GM23338 (cell line): ENCODE results near the gene GFOD1. TPM values are rescaled to one million over a fixed set of nuclear protein-coding genes. Genes with fewer than 3 reads are reported as not detected.

Source experiments
- ATAC-seq: fragments of 200-7000 bp; cut with Tn5 transposase; 3 replicates; pipeline ENCODE4 v1.9.1; 2020
- DNase-seq: peaks from one replicate; pipeline ENCODE4 v3.0.0-alpha.2; 2015; ENCODE audit warnings: low spot score
- H2AFZ ChIP-seq: fragments of 200-600 bp; sonication (generic); 2 replicates; pipeline ENCODE4 v1.8.0; 2016; ENCODE audit warnings: antibody characterized with exemption, mild to moderate bottlenecking, moderate library complexity
- H3F3A ChIP-seq: fragments of 200-600 bp; sonication (generic); replicated peaks from 2 replicates; pipeline ENCODE4 v1.8.0; 2017; ENCODE audit warnings: antibody characterized with exemption, mixed run types, low read depth
- H3K27ac ChIP-seq: fragments of 200-600 bp; sonication (generic); 2 replicates; pipeline ENCODE4 v1.6.1; 2016; ENCODE audit warnings: low read depth
- H3K27me3 ChIP-seq: fragments of 200-600 bp; sonication (generic); 2 replicates; pipeline ENCODE4 v1.8.0; 2016; ENCODE audit warnings: mild to moderate bottlenecking, mixed run types, moderate library complexity; ENCODE audit not compliant: insufficient read depth
- H3K36me3 ChIP-seq: fragments of 200-600 bp; sonication (generic); 2 replicates; pipeline ENCODE4 v1.8.0; 2016; ENCODE audit warnings: mild to moderate bottlenecking; ENCODE audit not compliant: insufficient read depth
- H3K4me1 ChIP-seq: fragments of 200-600 bp; sonication (generic); 2 replicates; pipeline ENCODE4 v1.8.0; 2016; ENCODE audit warnings: mild to moderate bottlenecking, moderate library complexity; ENCODE audit not compliant: insufficient read depth
- H3K4me2 ChIP-seq: fragments of 200-600 bp; sonication (generic); 2 replicates; pipeline ENCODE4 v1.7.1; 2017; ENCODE audit warnings: mixed run types
- H3K4me3 ChIP-seq: fragments of 200-600 bp; sonication (generic); 2 replicates; pipeline ENCODE4 v1.6.1; 2016; ENCODE audit warnings: mixed run types
- H3K79me2 ChIP-seq: fragments of 200-600 bp; sonication (generic); replicated peaks from 2 replicates; pipeline ENCODE4 v1.8.0; 2017; ENCODE audit warnings: mild to moderate bottlenecking; ENCODE audit not compliant: insufficient read depth
- H3K9me2 ChIP-seq: fragments of 200-600 bp; sonication (generic); 2 replicates; pipeline ENCODE4 v1.8.0; 2017; ENCODE audit not compliant: insufficient read depth
- H4K20me1 ChIP-seq: fragments of 200-600 bp; sonication (generic); replicated peaks from 2 replicates; pipeline ENCODE4 v1.8.0; 2017; ENCODE audit warnings: mild to moderate bottlenecking; ENCODE audit not compliant: insufficient read depth
- H3K27ac Mint-ChIP-seq: 2 replicates; pipeline ENCODE4 v1.8.0; 2020; ENCODE audit warnings: inconsistent platforms, mild to moderate bottlenecking, moderate library complexity, mixed read lengths
- H3K27me3 Mint-ChIP-seq: 3 replicates; pipeline ENCODE4 v1.8.0; 2022; ENCODE audit warnings: low read depth, mild to moderate bottlenecking, moderate library complexity, mixed read lengths, inconsistent platforms; ENCODE audit not compliant: insufficient read depth, poor library complexity
- H3K36me3 Mint-ChIP-seq: 3 replicates; pipeline ENCODE4 v1.8.0; 2021; ENCODE audit warnings: low read depth, mild to moderate bottlenecking, inconsistent platforms, moderate library complexity, mixed read lengths
- H3K4me1 Mint-ChIP-seq: 3 replicates; pipeline ENCODE4 v1.8.0; 2020; ENCODE audit warnings: mild to moderate bottlenecking, inconsistent platforms, mixed read lengths
- H3K4me3 Mint-ChIP-seq: 3 replicates; pipeline ENCODE4 v1.8.0; 2021; ENCODE audit warnings: moderate library complexity, mild to moderate bottlenecking, inconsistent platforms, mixed read lengths
- H3K9me3 Mint-ChIP-seq: 3 replicates; pipeline ENCODE4 v1.8.0; 2020; ENCODE audit warnings: moderate library complexity, mild to moderate bottlenecking, inconsistent platforms, mixed read lengths
- CREB1 ChIP-seq: fragments of 250-450 bp; sonication (Bioruptor Pico); IDR thresholded peaks from 2 replicates; pipeline ENCODE4 v1.5.0; 2020; ENCODE audit warnings: low read depth, mild to moderate bottlenecking, moderate library complexity
- EZH2 ChIP-seq: fragments of 200-600 bp; sonication (generic); IDR thresholded peaks from one replicate; pipeline ENCODE4 v1.8.0; 2017; ENCODE audit warnings: antibody characterized with exemption, mild to moderate bottlenecking, low read depth; ENCODE audit not compliant: unreplicated experiment
- EZH2phosphoT487 ChIP-seq: fragments of 200-600 bp; sonication (generic); IDR thresholded peaks from one replicate; pipeline ENCODE4 v1.8.1; 2018; ENCODE audit warnings: antibody characterized with exemption; ENCODE audit not compliant: unreplicated experiment
- JUNB ChIP-seq: IDR thresholded peaks from one replicate; pipeline ENCODE4 v1.6.1; 2016; ENCODE audit warnings: antibody characterized with exemption; ENCODE audit not compliant: unreplicated experiment
- NANOG ChIP-seq: IDR thresholded peaks from 2 replicates; pipeline ENCODE4 v1.6.1; 2016; ENCODE audit warnings: antibody characterized with exemption, borderline replicate concordance
- POLR2AphosphoS5 ChIP-seq: IDR thresholded peaks from 2 replicates; pipeline ENCODE4 v1.6.1; 2016; ENCODE audit warnings: antibody characterized with exemption, low read depth
- STAT1 ChIP-seq: IDR thresholded peaks from one replicate; pipeline ENCODE4 v1.6.1; 2016; ENCODE audit warnings: antibody characterized with exemption; ENCODE audit not compliant: unreplicated experiment
- ZNF114 ChIP-seq: fragments of 250-450 bp; sonication (Bioruptor Pico); IDR thresholded peaks from 2 replicates; pipeline ENCODE4 v1.5.0; 2020; ENCODE audit warnings: mild to moderate bottlenecking, moderate library complexity
- ZNF331 ChIP-seq: fragments of 250-450 bp; sonication (Bioruptor Pico); IDR thresholded peaks from 2 replicates; pipeline ENCODE4 v1.5.0; 2020; ENCODE audit warnings: low read depth, mild to moderate bottlenecking, moderate library complexity
- long read RNA-seq: library from polyadenylated mRNA; unstranded; transcript quantifications from one replicate; pipeline ENCODE4 v2.0.0, GENCODE V29; 2020; ENCODE audit not compliant: unreplicated experiment
- polyA plus RNA-seq: library from polyadenylated mRNA; unstranded; fragments of >200 nt; fragmentation: Nextera tagmentation; extraction: Ambion mirVana; gene quantifications from 2 replicates; pipeline ENCODE4 v1.2.1, GENCODE V29; 2016
- total RNA-seq: library from RNA; depleted of rRNA; stranded (reverse); fragments of >200 nt; shearing (Covaris generic); gene quantifications from 2 replicates; pipeline ENCODE4 v1.2.3, GENCODE V29; 2014; rRNA removed
- TF ChIP-seq, protein P1 (sequence below), 2 experiments: fragments of 200-600 bp in 1 of 2; sonication (generic) in 1 of 2; conservative IDR thresholded peaks; 2 replicates each; pipeline versions ENCODE4 v1.5.1 to v1.6.1; 2016 to 2017; ENCODE audit warnings: antibody characterized with exemption in 2 of 2, low read depth in 2 of 2, mild to moderate bottlenecking in 2 of 2, moderate library complexity in 1 of 2
- TF ChIP-seq, protein P2 (sequence below): fragments of 250-450 bp; sonication (Bioruptor Pico); IDR thresholded peaks from 2 replicates; pipeline ENCODE4 v1.5.0; 2020; ENCODE audit warnings: mild to moderate bottlenecking, moderate library complexity
- TF ChIP-seq, protein P3 (sequence below): IDR thresholded peaks from 2 replicates; pipeline ENCODE4 v1.6.1; 2016; ENCODE audit warnings: antibody characterized with exemption

The GFOD1 gene, protein sequence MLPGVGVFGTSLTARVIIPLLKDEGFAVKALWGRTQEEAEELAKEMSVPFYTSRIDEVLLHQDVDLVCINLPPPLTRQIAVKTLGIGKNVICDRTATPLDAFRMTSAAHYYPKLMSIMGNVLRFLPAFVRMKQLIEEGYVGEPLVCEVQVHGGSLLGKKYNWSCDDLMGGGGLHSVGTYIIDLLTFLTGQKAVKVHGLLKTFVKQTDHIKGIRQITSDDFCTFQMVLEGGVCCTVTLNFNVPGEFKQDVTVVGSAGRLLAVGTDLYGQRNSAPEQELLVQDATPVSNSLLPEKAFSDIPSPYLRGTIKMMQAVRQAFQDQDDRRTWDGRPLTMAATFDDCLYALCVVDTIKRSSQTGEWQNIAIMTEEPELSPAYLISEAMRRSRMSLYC
- total RNA-seq (12.8 and 13.1 TPM in 2 replicates), polyA plus RNA-seq (4.1 and 4.9 TPM in 2 replicates)
- long read RNA-seq, full-length matches to known transcripts: 4 of 5 reads
- long read RNA-seq, partial matches to known transcripts: 0 of 5 reads
- long read RNA-seq, other reads (novel, unspliced or antisense): 1 of 5 reads

DNA sequence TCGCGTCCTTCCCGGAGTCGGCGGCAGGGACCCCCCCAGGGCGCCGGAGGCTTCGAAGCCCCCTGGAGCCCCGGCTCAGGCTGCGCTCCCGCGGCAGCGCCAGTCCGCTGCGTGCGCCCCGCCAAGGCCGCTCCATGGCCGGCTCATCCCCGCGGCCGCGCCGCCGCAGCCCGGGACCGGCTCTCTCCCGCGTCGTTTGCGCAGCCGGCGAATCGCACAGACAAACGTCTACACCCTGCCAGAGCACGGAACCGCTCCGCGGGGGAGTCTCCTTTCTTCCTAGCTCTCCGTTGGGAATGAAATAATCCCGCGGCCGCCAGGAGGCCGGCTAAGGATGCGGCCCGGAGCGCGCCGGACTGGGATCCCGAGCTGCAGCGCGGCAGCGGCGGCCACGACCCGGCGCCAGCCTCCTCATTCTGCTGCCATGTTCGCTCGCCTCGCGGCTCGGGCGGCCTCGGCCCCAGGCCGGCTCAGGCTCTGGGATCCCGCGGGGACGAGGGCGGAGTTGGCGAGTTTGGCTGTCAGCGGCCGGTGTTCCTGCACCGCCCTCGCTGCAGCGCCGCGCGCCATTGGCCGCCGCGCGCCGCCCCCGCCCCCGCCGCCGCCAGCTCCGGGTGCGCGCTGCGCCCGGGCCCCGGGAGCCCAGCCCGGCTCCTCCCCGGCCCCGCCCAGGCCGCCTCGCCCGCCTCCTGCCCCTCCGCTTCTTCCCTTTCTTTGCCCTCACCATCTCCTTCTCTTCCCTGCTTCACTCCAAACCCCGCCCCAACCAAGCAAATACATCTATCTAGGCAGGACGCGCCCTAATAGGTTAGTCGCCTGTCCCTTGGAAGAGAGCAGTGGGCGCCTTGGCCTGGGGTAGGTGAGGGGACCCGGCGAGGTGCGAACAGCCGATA, at the start of gene GFOD1:
Gene GFOD1, minus strand, starts transcription at position 479 of the 893 bp plus-strand sequence. CDS start 710 bp downstream, outside the sequence.
- peaks cover 75% of the 10 kb centered on the region for H3K27me3 ChIP-seq
- peaks cover 47% of the 10 kb centered on the region for H3K27me3 Mint-ChIP-seq
- H2AFZ ChIP-seq: peak within 1 kb of the TSS; percentile 76
- TF ChIP-seq, protein P1, sequence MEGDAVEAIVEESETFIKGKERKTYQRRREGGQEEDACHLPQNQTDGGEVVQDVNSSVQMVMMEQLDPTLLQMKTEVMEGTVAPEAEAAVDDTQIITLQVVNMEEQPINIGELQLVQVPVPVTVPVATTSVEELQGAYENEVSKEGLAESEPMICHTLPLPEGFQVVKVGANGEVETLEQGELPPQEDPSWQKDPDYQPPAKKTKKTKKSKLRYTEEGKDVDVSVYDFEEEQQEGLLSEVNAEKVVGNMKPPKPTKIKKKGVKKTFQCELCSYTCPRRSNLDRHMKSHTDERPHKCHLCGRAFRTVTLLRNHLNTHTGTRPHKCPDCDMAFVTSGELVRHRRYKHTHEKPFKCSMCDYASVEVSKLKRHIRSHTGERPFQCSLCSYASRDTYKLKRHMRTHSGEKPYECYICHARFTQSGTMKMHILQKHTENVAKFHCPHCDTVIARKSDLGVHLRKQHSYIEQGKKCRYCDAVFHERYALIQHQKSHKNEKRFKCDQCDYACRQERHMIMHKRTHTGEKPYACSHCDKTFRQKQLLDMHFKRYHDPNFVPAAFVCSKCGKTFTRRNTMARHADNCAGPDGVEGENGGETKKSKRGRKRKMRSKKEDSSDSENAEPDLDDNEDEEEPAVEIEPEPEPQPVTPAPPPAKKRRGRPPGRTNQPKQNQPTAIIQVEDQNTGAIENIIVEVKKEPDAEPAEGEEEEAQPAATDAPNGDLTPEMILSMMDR (conservative IDR thresholded peaks at IDR 0.05; ENCODE audit: low read depth in 2 of 2): no peak
- no peak for TF ChIP-seq STAT1
- TF ChIP-seq, protein P2, sequence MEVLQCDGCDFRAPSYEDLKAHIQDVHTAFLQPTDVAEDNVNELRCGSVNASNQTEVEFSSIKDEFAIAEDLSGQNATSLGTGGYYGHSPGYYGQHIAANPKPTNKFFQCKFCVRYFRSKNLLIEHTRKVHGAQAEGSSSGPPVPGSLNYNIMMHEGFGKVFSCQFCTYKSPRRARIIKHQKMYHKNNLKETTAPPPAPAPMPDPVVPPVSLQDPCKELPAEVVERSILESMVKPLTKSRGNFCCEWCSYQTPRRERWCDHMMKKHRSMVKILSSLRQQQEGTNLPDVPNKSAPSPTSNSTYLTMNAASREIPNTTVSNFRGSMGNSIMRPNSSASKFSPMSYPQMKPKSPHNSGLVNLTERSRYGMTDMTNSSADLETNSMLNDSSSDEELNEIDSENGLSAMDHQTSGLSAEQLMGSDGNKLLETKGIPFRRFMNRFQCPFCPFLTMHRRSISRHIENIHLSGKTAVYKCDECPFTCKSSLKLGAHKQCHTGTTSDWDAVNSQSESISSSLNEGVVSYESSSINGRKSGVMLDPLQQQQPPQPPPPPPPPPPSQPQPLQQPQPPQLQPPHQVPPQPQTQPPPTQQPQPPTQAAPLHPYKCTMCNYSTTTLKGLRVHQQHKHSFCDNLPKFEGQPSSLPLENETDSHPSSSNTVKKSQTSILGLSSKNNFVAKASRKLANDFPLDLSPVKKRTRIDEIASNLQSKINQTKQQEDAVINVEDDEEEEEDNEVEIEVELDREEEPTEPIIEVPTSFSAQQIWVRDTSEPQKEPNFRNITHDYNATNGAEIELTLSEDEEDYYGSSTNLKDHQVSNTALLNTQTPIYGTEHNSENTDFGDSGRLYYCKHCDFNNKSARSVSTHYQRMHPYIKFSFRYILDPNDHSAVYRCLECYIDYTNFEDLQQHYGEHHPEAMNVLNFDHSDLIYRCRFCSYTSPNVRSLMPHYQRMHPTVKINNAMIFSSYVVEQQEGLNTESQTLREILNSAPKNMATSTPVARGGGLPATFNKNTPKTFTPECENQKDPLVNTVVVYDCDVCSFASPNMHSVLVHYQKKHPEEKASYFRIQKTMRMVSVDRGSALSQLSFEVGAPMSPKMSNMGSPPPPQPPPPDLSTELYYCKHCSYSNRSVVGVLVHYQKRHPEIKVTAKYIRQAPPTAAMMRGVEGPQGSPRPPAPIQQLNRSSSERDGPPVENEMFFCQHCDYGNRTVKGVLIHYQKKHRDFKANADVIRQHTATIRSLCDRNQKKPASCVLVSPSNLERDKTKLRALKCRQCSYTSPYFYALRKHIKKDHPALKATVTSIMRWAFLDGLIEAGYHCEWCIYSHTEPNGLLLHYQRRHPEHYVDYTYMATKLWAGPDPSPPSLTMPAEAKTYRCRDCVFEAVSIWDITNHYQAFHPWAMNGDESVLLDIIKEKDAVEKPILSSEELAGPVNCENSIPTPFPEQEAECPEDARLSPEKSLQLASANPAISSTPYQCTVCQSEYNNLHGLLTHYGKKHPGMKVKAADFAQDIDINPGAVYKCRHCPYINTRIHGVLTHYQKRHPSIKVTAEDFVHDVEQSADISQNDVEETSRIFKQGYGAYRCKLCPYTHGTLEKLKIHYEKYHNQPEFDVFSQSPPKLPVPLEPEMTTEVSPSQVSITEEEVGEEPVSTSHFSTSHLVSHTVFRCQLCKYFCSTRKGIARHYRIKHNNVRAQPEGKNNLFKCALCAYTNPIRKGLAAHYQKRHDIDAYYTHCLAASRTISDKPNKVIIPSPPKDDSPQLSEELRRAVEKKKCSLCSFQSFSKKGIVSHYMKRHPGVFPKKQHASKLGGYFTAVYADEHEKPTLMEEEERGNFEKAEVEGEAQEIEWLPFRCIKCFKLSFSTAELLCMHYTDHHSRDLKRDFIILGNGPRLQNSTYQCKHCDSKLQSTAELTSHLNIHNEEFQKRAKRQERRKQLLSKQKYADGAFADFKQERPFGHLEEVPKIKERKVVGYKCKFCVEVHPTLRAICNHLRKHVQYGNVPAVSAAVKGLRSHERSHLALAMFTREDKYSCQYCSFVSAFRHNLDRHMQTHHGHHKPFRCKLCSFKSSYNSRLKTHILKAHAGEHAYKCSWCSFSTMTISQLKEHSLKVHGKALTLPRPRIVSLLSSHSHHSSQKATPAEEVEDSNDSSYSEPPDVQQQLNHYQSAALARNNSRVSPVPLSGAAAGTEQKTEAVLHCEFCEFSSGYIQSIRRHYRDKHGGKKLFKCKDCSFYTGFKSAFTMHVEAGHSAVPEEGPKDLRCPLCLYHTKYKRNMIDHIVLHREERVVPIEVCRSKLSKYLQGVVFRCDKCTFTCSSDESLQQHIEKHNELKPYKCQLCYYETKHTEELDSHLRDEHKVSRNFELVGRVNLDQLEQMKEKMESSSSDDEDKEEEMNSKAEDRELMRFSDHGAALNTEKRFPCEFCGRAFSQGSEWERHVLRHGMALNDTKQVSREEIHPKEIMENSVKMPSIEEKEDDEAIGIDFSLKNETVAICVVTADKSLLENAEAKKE (CRISPR knock-in tag): no peak
- no peak for TF ChIP-seq ZNF114
- no peak for TF ChIP-seq JUNB
- no peak for TF ChIP-seq EZH2
- no peak for TF ChIP-seq EZH2phosphoT487
- no peak for TF ChIP-seq NANOG
- TF ChIP-seq CREB1 (CRISPR knock-in tag): peak; percentile 24; the same call in 1 of the 2 replicates
- TF ChIP-seq, protein P3, sequence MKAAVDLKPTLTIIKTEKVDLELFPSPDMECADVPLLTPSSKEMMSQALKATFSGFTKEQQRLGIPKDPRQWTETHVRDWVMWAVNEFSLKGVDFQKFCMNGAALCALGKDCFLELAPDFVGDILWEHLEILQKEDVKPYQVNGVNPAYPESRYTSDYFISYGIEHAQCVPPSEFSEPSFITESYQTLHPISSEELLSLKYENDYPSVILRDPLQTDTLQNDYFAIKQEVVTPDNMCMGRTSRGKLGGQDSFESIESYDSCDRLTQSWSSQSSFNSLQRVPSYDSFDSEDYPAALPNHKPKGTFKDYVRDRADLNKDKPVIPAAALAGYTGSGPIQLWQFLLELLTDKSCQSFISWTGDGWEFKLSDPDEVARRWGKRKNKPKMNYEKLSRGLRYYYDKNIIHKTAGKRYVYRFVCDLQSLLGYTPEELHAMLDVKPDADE: no peak
- no peak for TF ChIP-seq ZNF331 (CRISPR knock-in tag)
- TF ChIP-seq POLR2AphosphoS5: peak; percentile 74

More for the DNA sequence above, at the start of gene GFOD1:
- Histone ChIP-seq H3K4me2 (peak within 1 kb of the TSS; percentile 93), H3F3A (peaks cover 11% of the 10 kb centered on the region; the same call in 1 of the 2 replicates), H3K79me2 (peaks cover 25% of the 10 kb centered on the region), H3K27ac (no peak within 1 kb of the TSS), H4K20me1 (no peaks in the 10 kb centered on the region; the same call in 1 of the 2 replicates), H3K4me3 (peak within 1 kb of the TSS; percentile 83), H3K36me3 (no peaks in the 10 kb centered on the region), H3K4me1 (peaks cover 10% of the 10 kb centered on the region), H3K9me2 (no peaks in the 10 kb centered on the region)
- Mint-ChIP-seq H3K4me3 (peak within 1 kb of the TSS; percentile 93), H3K36me3 (no peaks in the 10 kb centered on the region; the same call in 2 of the 3 replicates), H3K9me3 (peaks cover 3% of the 10 kb centered on the region; the same call in 1 of the 3 replicates), H3K27ac (no peak within 1 kb of the TSS), H3K4me1 (peaks cover 24% of the 10 kb centered on the region)
- peak; percentile 65 for ATAC-seq
- DNase-seq: peak; percentile 86
